OCI-LY7 (cell line): Measurements from ENCODE around the gene ADAMTS13.

Experiments
- EZH2phosphoT487 ChIP-seq: fragments of 200-600 bp; sonication (generic); IDR thresholded peaks from 2 replicates; pipeline ENCODE4 v1.6.1; 2018; ENCODE audit warnings: low read depth, borderline replicate concordance, mild to moderate bottlenecking, mixed run types, antibody characterized with exemption, low read length, moderate library complexity, mixed read lengths
- TF ChIP-seq, protein P1 (sequence below): fragments of 200-600 bp; sonication (generic); conservative IDR thresholded peaks from 2 replicates; pipeline ENCODE4 v1.5.1; 2014; ENCODE audit warnings: mild to moderate bottlenecking, antibody characterized with exemption, low read length, moderate library complexity, mixed read lengths

DNA sequence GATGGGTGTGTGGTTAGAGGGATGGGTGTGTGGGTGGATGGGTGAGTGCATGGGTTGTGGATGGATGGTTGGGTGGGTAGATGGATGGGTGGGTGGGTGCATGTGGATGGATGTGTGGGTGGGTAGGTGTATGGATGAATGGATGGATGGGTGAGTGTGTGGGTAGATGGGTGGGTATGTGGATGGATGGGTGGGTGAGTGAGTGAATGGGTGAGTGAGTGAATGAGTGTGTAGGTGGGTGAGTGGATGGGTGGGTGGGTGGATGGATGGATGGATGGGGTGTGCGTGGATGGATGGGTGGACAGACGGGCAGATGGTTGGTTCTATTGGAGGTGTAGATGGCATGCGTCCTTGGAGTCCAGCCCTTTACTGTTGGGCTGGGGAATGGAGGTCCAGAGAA is 28.8 kb upstream of the ADAMTS13 start:
- TF ChIP-seq, protein P1, sequence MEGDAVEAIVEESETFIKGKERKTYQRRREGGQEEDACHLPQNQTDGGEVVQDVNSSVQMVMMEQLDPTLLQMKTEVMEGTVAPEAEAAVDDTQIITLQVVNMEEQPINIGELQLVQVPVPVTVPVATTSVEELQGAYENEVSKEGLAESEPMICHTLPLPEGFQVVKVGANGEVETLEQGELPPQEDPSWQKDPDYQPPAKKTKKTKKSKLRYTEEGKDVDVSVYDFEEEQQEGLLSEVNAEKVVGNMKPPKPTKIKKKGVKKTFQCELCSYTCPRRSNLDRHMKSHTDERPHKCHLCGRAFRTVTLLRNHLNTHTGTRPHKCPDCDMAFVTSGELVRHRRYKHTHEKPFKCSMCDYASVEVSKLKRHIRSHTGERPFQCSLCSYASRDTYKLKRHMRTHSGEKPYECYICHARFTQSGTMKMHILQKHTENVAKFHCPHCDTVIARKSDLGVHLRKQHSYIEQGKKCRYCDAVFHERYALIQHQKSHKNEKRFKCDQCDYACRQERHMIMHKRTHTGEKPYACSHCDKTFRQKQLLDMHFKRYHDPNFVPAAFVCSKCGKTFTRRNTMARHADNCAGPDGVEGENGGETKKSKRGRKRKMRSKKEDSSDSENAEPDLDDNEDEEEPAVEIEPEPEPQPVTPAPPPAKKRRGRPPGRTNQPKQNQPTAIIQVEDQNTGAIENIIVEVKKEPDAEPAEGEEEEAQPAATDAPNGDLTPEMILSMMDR = no peak
- TF ChIP-seq EZH2phosphoT487 = no peak
